Fibroblast of mammary gland (primary cell): ENCODE data around the gene C11orf65.
A peak's percentile ranks its signal among the peaks of the same experiment; 100 is the strongest.

Experiments used
- DNase-seq: peaks from one replicate; pipeline ENCODE4 v3.0.0-alpha.2; 2010; ENCODE audit warnings: low read depth
- H3K4me3 ChIP-seq: 2 replicates; pipeline ENCODE4 v1.5.1; 2011; ENCODE audit warnings: low read depth, mild to moderate bottlenecking, low read length, moderate library complexity; ENCODE audit not compliant: control insufficient read depth
- CTCF ChIP-seq: conservative IDR thresholded peaks from 2 replicates; pipeline ENCODE4 v1.5.1; 2011; ENCODE audit warnings: low read depth, low read length, inconsistent platforms; ENCODE audit not compliant: control insufficient read depth, insufficient read depth

C11orf65 gene

GRCh38 chr11:108495326-108495725, 28.0 kb upstream of the C11orf65 start:
- DNase-seq: no peak
- no peak for TF ChIP-seq CTCF
- no peak overlapping the region for H3K4me3 ChIP-seq

- TF ChIP-seq CTCF: no peak
- no peak overlapping the region for H3K4me3 ChIP-seq
- DNase-seq: no peak
These were observed 26.9 kb upstream of the C11orf65 start for GRCh38 chr11:108494182-108494581.

GRCh38 chr11:108491936-108492335, 24.6 kb upstream of the C11orf65 start:
- no peak overlapping the region for H3K4me3 ChIP-seq
- TF ChIP-seq CTCF: no peak
- DNase-seq: no peak

GRCh38 chr11:108486828-108487227, 19.5 kb upstream of the C11orf65 start:
- DNase-seq: no peak
- TF ChIP-seq CTCF: no peak
- H3K4me3 ChIP-seq: no peak overlapping the region

- H3K4me3 ChIP-seq: no peak overlapping the region
- no peak for TF ChIP-seq CTCF
- DNase-seq: no peak
These were observed 19.0 kb upstream of the C11orf65 start for GRCh38 chr11:108486331-108486730.

GRCh38 chr11:108483163-108483562, 15.8 kb upstream of the C11orf65 start:
- H3K4me3 ChIP-seq: no peak overlapping the region
- TF ChIP-seq CTCF: no peak
- DNase-seq: peak; percentile 8

- no peak overlapping the region for H3K4me3 ChIP-seq
- no peak for DNase-seq
- no peak for TF ChIP-seq CTCF
These were observed 7.5 kb upstream of the C11orf65 start for GRCh38 chr11:108474664-108475463.
